NCI-H1092 (cell line): ENCODE measurements around the gene MICAL3.

ENCODE experiments used
- DNase-seq: peaks from one replicate; lab custom pipeline; 2025; lab: John Stamatoyannopoulos, UW

The MICAL3 gene

GRCh38 chr22:17838180-17838865 is 186.0 kb downstream of the MICAL3 start:
- DNase-seq, result no peak

- no peak for DNase-seq
Measured at GRCh38 chr22:17836992-17837742, 187.2 kb downstream of the MICAL3 start.

DNA sequence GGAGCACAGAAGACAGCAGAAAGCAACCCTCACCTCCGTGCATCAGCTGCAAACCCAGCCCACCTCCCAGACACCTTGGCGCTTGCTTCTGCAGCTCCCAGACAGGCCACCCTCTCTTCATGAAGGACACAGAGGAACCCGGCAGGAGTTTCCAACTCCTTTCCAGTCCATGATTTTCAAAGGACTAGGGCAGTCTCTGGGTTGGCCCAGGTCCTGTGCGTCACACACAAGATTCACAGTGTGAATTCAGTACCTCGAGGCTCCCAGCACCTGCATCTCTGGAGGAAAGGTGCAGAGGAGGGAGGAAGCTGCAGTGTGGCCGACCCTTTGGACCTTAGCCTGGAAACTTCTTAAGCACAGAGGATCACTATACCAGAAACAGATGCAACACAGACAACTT is 189.1 kb downstream of the MICAL3 start:
- DNase-seq, result no peak

GRCh38 chr22:17833489-17833888 is 190.9 kb downstream of the MICAL3 start:
- DNase-seq, result no peak

- DNase-seq, result no peak
Measured at GRCh38 chr22:17832665-17833064, 191.7 kb downstream of the MICAL3 start.

- DNase-seq, result no peak
Measured at GRCh38 chr22:17831501-17832251, 192.7 kb downstream of the MICAL3 start.

GRCh38 chr22:17830043-17830961 is 194.1 kb downstream of the MICAL3 start:
- peak; percentile 67 for DNase-seq

- no peak for DNase-seq
Measured at GRCh38 chr22:17829695-17830042, 194.7 kb downstream of the MICAL3 start.

DNA sequence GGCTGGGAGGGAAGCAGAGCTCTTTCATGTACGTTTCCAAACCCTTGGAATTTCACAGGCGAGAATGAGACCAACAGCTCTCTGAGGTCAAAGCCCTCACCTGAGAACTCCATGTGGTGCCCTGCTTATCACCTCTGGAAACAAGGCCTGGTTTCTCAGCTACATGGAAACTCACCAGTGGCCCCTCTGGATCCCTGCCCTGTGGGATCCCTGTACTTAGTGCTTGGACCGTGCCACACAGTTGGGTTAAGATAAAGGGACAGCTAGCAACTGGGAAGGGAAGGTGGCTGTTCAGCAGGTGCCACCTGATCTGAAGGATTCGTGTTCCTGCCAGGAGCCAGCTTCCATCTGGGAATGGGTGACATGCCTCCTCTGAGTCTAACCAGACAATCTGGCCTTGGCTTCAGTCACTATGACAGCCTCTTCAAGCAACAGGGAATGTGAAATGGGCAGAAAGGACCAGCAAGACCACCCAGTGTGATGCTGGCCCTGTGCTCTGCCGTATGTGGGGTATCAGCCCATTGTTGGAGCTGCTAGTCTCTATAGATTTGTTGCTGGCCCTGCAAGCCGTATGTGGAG is 195.8 kb downstream of the MICAL3 start:
- DNase-seq, result no peak

GRCh38 chr22:17827466-17827865 is 196.9 kb downstream of the MICAL3 start:
- no peak for DNase-seq

DNA sequence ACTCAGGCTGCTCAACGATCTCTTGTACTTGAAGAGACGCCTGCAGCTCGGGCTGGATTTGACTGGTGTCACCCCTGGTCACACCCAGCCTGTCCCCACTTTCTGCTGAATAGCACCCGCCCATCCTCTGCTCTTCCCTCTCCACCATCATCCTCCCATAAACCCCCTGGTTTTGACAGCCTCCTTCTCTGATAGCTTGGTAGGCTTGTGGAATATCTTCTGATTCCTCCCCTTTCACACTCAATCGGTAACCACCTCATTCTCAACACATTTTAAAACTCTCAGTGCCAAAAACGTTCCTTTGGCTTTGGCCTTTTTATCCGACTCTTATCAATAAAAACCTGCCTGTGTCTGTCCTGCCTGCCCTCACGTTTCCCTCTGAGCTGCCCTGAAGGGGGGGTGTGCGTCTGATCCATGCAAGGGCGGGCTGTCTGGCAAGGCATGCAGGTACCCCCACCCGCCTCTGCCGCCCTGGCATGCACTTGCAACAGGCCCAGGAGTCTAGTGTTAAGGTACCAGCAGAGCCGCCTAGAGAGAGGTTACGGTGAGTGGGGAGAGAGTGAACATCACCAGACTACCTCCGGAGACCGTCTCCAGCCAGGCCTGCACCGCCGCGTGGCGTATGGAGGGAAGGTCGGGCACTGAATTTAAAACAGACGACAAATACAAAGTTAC is 198.3 kb downstream of the MICAL3 start:
- DNase-seq, result no peak

- DNase-seq, result no peak
Measured at GRCh38 chr22:17824457-17824856, 199.9 kb downstream of the MICAL3 start.

GRCh38 chr22:17823964-17824363 is 200.4 kb downstream of the MICAL3 start:
- no peak for DNase-seq

DNA sequence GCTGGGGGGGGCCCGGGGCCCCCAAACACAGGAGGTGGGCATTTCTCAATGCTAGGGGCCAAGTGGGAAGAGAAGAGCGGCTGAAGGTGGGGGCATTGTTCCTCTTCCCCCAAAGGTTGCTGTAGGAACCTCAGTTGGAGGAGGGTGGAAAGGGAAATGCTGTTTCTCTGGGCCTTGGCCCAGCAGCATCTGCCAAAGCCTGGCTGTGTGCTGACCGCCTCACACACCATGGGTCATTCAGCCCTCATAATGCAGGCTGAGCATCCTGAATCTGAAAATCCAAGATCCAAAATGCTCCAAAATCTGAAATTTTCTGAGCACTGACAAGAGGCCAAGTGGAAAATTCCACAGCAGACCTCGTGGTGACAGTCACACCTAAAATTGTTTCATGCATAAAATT is 201.1 kb downstream of the MICAL3 start:
- DNase-seq, result no peak

- no peak for DNase-seq
Measured at GRCh38 chr22:17822087-17822486, 202.3 kb downstream of the MICAL3 start.

DNA sequence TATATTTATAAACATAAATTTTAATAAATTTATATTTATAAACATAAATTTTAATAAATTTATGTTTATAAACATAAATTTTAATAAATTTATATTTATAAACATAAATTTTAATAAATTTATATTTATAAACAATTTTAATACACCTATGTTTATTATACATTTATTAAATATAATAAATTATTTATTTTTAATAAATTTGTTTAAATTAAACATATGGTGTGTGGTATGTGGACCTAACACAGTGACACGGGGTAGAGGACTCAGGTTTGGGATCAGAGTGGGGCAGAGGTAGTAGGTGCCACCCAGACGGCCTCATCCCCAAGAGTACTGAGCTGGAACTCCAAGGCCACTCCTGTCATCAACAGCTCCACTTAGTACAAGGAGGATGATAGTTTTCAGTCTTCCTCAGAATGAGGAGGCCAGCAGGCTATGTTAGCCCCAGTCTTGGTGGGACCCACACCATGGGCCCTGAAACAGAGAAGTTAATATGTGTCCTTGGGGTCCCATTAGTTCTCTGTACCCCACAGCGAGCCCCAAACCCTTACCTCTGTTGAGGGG is 203.4 kb downstream of the MICAL3 start:
- no peak for DNase-seq

GRCh38 chr22:17818649-17819048 is 205.7 kb downstream of the MICAL3 start:
- DNase-seq, result no peak

DNA sequence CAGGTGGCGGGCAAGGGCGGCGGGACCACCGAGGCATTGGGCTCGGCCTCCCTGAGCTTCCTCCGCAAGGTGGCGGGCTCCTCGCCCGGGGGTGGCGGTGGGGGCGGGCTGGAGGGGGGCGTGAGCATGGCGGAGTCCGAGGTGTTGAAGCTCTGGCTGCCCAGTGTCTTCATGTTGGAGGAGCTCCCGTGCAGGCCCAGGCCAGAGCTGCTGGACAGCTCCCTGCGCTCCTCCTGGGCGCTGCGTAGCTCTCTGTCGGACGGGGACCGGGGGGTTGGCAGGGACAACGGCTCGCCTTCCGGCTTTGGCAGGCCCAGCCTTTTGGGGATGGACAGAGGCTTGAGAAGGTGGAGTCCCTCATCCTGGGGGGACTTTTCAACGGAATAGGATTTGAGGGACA is 206.2 kb downstream of the MICAL3 start:
- DNase-seq, result no peak

DNA sequence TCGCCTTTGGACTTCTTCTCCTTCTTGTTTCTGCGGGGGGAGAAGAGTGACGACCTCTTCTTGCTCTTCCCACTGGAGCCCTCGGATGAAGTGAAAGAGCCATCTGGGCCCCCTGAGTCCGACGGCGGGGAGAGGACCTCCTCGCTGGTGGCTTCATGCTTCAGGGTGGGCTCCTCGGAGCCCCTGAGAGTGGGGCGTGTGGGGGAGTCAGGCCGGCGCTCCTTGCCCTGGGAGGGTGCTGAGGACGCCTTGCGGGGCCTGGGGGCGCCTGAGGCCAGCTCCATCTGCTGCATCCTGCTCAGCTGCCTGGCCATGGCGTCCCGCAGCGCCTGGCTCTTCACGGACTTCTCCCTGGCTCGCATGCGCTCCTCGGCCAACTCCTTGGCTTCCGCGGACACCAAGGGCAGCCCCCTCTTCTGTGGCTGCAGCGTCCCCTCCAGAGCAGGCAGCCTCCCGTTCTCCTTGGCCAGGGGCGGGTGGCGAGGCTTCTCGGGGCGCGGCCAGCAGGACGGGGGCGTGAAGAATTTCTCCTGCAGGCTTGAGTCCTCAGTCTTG is 206.8 kb downstream of the MICAL3 start:
- no peak for DNase-seq

DNA sequence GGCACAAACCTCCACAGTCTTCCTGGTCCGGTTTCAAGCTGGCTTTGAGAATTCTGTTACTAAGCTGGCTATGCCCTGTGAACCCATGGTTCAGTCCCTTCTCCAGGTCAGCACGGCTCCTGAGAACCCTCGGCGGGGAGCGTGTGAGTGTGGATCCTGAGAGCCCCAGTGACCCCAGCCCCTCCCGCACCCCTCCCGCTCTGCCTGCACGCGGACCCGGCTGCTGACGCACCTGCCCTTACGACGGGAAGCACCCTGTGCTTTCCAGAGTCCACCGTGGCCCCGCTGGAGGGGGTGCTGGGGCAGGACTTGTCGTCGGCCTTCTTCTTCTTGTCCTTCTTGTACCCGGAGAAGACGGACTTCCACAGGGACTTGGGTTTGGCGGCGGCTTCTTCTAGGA is 207.3 kb downstream of the MICAL3 start:
- DNase-seq, result no peak
